HT1080 (cell line): Measurements from ENCODE around the gene F13A1. TPM values are rescaled to one million over a fixed set of nuclear protein-coding genes. Genes with fewer than 3 reads are reported as not detected.

Source experiments
- DNase-seq: peaks from one replicate; pipeline ENCODE4 v3.0.0-alpha.2; 2015; ENCODE audit warnings: low read depth
- total RNA-seq: library from RNA; depleted of rRNA; stranded (reverse); fragments of >200 nt; shearing (Covaris generic); gene quantifications from 2 replicates; pipeline ENCODE4 v1.2.3, GENCODE V29; 2014

Gene F13A1
- total RNA-seq, 1 experiment from 2014 or later, result not detected

DNA sequence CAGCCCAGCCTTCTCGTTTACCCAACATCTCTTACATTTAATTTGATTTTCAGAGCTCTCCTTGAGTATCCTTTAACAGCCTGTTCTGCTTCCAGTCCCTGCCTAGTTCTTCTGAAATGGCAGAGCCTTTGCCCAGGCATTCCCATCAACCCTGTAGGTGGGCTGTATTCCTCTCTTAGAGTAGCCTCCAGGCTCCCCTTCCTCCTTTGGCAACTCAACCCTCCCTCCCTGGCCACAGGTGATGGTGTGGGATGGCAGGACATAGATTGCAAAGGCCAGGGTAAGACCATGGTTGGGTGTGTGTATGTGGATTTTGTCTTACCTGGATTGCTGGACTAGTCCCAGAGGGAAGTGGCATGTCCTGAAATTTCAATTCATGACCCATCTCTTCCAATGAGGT lies 125.4 kb downstream of the F13A1 start:
- no peak for DNase-seq

DNA sequence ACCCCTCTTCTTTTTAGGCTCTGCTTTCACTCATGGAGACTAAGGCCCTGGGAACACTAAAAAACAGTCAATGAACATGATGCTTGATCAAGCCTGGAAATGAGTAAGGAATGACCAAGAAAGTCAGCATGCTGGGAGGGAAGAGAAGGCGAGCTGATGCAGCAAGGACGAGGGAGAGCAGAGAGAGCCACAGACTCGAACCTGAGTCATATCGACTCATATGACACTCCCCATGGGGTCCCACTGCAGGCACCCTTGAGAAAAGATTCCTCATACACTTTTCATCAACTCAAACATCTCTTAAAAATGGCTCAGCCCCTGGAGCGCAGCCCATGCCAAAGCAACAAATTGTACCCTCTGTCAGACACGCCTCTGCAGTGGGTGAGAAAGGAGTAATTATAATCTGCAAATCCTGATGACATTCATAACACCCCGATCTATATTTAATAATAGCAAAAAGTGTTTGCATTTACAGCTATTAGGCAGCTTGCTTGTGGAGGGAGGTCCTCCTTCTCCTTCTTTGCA lies 127.2 kb downstream of the F13A1 start:
- DNase-seq, result no peak

GRCh38 chr6:6191909-6192308 lies 128.6 kb downstream of the F13A1 start:
- DNase-seq, result no peak

GRCh38 chr6:6191476-6191875 lies 129.0 kb downstream of the F13A1 start:
- no peak for DNase-seq

DNA sequence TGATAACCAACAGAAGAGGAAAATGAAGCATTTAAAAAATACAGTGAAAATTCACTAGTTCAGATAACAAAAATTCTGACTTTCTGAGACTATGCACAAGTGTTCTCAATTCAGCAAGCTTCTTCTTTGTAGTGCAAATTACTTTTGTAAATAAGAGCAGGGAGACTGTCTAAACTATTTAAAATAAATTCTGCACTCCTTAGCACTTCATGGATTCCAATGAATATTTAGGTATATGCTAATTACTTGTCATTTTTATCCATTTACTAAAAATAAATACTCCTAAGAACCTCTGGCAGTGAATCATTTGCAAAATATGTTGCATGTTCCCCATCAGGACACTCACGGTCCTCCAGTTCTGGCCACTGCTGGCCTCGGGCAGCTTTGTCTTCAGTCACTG lies 139.8 kb downstream of the F13A1 start:
- no peak for DNase-seq

GRCh38 chr6:6179858-6180623 lies 140.4 kb downstream of the F13A1 start:
- DNase-seq, result no peak

DNA sequence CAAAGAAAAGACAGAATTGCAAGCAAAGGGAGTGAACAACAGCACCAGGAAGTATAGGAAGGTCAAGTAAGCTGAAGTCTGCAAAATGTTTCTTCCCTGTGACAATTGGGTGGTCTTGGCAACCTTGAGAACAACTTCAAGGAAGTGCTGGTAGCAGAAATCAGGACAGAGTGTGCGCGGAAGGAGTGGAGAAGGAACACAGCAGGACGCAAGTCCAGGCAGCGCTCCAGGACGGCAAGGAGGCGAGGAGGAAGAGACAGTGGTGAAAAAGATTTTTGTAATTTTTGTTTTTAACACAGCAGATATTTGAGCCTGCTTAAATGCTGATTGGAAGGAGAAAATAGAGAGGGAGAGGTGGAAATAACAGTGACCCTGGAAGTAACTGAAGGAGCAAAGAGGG lies 141.7 kb downstream of the F13A1 start:
- DNase-seq, result no peak

- no peak for DNase-seq
Measured at GRCh38 chr6:6177754-6178153, 142.7 kb downstream of the F13A1 start.

DNA sequence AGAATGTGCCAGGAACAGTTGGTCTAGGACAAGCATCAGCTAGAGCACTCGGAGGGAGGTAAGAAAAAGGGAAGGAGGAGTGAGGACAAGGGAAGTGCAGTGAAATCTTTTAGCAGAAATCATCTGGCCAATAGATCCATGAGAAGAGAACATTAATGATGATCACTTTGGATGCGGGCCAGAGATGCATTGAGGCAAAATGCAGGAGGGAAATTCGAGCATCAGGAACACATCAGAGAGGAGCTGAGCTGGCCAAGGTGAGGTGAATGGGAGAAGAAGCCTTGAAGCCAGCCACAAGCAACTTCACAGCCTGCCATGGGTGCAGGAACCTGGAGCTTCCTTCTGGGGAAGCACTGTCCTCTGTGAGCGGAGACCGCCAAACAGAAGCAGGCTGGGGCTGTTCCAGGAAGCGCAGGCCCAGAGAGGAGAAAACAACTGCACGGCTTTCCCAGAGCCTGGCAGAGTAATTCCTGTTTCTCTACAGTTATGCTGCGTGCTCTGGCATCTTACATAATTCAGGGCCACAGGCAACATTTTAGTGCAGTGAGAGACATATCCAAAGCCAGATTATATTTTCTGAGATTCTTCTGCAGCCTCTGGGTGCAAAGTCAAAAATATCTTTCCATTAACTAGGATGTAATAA lies 143.8 kb downstream of the F13A1 start:
- DNase-seq, result no peak

- DNase-seq, result no peak
Measured at GRCh38 chr6:6176127-6176526, 144.3 kb downstream of the F13A1 start.

DNA sequence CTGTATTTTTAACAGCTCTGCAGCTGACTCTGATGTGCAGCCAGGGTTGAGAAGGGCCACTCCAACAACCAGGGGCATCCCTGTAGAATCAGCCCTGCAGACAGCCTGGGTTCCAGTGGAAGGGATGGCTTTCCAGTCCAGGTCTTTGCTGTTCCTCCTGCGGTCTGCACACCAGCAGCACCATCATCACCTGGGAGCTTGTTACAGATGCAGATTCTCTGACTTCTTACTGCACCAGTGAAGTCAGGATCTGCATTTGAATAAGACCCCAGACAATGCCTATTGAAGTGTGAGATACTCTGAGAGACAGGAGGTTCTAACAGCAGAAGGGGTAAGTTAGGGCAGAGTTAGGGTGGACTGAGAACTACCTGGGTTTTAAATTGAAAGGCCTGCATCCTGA lies 151.3 kb downstream of the F13A1 start:
- DNase-seq, result no peak

DNA sequence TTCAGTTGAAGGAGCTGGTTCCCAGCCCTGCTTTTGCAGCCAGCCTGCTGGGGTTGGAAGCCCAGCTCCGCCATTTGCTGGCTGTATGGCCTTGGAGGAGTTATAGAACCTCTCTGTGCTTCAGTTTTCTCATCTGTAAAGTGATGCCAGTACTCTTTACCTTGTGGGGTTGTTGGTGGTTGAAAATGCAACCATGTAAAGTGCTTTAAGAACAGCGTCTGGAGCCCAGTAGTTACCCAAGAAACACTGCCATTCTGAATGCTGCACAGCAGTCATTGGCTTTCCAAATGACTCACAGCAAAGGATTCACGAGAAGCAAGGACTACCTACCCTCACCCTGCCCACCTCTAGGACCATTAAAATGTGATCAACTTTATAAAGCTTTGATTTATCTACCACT lies 154.4 kb downstream of the F13A1 start:
- no peak for DNase-seq

- DNase-seq, result no peak
Measured at GRCh38 chr6:6164367-6164766, 156.1 kb downstream of the F13A1 start.

- no peak for DNase-seq
Measured at GRCh38 chr6:6154335-6154734, 166.1 kb downstream of the F13A1 start.

GRCh38 chr6:6152060-6152459 lies 168.4 kb downstream of the F13A1 start:
- no peak for DNase-seq

GRCh38 chr6:6148192-6148815 lies 172.2 kb downstream of the F13A1 start:
- no peak for DNase-seq

DNA sequence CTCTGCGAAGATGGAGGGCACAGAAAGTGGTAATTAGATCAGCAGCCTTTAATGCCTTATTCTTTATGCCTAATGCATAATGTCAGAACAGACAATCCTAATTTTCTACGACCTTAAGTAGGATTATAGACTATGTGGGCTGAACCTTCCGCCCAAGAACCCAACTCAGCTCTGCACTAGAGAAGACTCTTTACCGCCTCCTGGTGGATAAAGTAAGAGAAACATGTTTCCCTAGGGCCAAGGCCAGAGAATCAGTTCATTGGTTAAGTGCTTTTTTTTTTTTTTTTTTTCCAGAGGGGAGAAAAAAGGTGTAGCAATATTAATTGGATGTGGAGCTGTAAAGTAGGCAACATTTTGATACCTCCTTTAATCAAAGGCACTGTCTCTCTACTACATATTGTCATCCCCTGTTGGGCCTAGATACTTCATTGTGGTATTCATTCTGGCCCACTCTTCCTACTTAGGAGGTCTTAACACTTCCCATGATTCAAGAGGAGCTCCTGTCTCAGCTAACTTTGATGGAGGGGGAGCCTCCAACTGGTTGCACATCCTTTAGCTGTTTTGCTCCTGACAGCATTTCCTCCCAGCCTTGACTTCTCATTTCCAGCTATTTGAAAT lies 188.9 kb downstream of the F13A1 start:
- DNase-seq, result peak; percentile 43

DNA sequence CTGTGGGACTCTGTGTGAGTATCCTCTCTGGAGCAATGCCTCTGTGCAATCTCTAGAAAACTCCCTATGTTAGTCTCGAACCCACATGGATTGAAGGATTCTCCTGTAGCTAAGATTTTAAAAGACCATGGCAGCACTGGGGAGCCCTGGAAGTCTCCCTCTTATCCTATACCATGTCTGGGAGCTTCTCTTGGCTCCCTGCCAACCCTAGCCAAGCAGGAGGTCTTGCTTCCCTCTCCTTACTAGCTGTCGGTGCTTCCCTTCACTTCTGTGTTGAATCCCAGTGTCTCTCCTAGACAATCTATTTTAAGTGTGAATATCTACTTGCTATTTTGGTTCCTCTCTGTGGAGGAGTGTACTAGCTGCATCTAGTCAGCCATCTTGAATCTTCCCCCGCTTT lies 195.0 kb downstream of the F13A1 start:
- DNase-seq, result no peak

DNA sequence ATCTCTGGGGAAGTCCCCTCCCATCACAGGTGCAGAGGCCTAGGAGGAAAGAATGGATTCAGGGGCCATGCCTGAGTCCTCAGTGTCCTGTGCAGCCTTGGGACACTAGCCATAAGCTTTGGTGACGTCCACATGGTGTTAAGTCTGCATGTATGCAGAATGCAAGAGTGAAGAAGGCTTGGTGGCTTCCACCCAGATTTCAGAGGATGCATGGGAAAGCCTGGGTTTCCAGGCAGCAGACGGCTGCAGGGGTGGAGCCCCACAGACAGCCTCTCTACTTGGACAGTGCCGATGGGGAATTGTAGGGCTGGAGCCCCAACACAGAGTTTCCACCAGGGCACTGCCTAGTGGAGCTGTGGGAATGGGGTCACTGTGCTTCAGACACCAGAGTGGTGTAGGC lies 196.7 kb downstream of the F13A1 start:
- DNase-seq, result no peak

GRCh38 chr6:6121943-6122342 lies 198.5 kb downstream of the F13A1 start:
- DNase-seq, result no peak

DNA sequence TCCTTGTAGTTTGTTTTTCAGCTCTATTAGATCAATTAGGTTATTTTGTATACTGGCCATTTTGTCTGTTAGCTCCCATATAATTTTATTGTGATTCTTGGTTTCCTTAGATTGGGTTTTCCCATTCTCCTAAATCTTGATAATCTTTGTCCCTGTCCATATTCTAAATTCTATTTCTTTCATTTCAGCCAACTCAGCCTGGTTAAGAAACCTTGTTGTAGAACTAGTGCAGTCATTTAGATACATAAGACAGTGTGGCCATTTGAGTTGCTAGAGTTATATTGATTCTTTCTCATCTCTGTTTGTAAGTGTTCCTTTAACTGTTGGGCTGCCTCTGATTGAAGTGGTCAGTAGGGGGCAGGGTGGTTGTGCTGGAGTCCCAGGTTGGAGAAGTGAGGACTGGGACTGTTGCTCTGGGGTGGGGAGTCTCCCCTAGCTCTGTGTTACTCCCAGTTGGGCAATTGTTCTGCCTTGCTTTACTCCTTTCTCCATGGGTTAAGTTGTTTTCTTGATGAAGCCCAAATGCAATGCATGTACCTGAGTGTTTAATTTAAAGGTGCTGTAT lies 214.9 kb downstream of the F13A1 start:
- DNase-seq, result no peak
